Activated naive CD4-positive, alpha-beta T cell treated with anti-CD3 and anti-CD28 coated beads, Interleukin-2, amount 10 ng/mL, durations not matched to agents 7 days and 5 days (primary cell): ENCODE data around the gene MOB3B.

Experiments
- CTCF ChIA-PET: fragments of 350-600 bp; sonication (Branson Sonifier 250); formaldehyde crosslinking; loops from one replicate; lab custom pipeline; 2021; ENCODE audit warnings: antibody characterized with exemption; lab: Charles Lee
- DNase-seq: peaks from one replicate; pipeline ENCODE4 v3.0.0-alpha.2; 2020
- H3K27ac Mint-ChIP-seq: one replicate; pipeline ENCODE4 v1.8.0; 2021; ENCODE audit warnings: mild to moderate bottlenecking, moderate library complexity, mixed read lengths
- H3K27me3 Mint-ChIP-seq: one replicate; pipeline ENCODE4 v1.8.0; 2021; ENCODE audit warnings: mild to moderate bottlenecking, mixed read lengths
- H3K36me3 Mint-ChIP-seq: one replicate; pipeline ENCODE4 v1.8.0; 2021; ENCODE audit warnings: mixed read lengths
- H3K4me1 Mint-ChIP-seq: one replicate; pipeline ENCODE4 v1.8.0; 2021; ENCODE audit warnings: mixed read lengths
- H3K4me3 Mint-ChIP-seq: one replicate; pipeline ENCODE4 v1.8.0; 2021; ENCODE audit warnings: mild to moderate bottlenecking, moderate library complexity, mixed read lengths
- H3K9me3 Mint-ChIP-seq: one replicate; pipeline ENCODE4 v1.8.0; 2021; ENCODE audit warnings: mixed read lengths

MOB3B gene

DNA sequence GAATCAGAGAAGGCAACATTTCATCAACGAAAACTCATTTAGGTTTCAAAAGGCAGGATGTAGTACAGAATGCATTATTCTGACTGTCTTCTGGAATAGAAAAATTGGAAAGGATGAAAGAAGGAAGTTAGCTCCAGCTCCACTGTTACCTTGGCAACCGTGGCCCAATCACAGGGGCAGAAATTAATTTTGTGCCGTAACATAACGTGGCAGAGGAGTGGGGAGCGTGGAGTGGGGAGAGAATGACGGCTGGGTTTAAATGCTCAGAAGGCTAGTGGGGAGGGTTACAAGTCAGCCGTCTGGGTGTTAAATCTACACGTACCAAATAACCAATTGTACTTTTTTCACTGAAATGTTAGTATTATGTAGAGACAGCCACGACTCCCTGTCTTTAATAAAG, 200.3 kb downstream of the MOB3B start:
- no peaks in the 10 kb centered on the region for H3K9me3 Mint-ChIP-seq
- H3K27ac Mint-ChIP-seq, result no peak overlapping the region
- peaks cover 18% of the 10 kb centered on the region for H3K27me3 Mint-ChIP-seq
- CTCF ChIA-PET, result interaction anchor here (1.1 kb wide), 1 partner anchor 218 kb away, joined by 3 read pairs; no protein-coding TSS in a partner anchor
- no peaks in the 10 kb centered on the region for H3K36me3 Mint-ChIP-seq
- H3K4me3 Mint-ChIP-seq, result no peak overlapping the region
- DNase-seq, result no peak
- peaks cover 6% of the 10 kb centered on the region for H3K4me1 Mint-ChIP-seq

DNA sequence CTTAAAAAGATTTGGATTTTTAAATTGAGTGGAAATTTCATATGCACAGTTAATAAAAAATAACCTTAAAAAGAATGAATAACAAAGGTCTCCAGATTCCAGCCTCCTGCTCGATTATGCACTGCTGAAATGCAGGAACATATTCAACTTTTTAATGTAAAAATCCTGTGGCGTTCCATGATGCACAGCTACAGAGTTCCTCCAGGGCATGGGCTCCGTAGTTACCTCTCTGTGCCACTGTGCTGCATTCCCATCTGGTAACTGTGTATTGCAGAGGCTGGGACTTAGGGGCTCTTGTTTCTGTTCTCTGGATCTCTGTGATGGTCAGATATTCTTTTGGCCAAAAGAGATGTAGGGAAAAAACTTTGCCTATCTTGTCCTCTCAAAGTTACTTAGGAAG, 201.1 kb downstream of the MOB3B start:
- H3K36me3 Mint-ChIP-seq, result no peaks in the 10 kb centered on the region
- no peak overlapping the region for H3K27ac Mint-ChIP-seq
- no peak overlapping the region for H3K4me3 Mint-ChIP-seq
- H3K27me3 Mint-ChIP-seq, result peaks cover 15% of the 10 kb centered on the region
- CTCF ChIA-PET, result interaction anchor here (0.8 to 0.9 kb wide), 2 partner anchors 201 to 316 kb away, joined by 3 to 4 read pairs; partner anchors contain the start of gene MOB3B
- no peaks in the 10 kb centered on the region for H3K9me3 Mint-ChIP-seq
- no peak for DNase-seq
- peaks cover 2% of the 10 kb centered on the region for H3K4me1 Mint-ChIP-seq

DNA sequence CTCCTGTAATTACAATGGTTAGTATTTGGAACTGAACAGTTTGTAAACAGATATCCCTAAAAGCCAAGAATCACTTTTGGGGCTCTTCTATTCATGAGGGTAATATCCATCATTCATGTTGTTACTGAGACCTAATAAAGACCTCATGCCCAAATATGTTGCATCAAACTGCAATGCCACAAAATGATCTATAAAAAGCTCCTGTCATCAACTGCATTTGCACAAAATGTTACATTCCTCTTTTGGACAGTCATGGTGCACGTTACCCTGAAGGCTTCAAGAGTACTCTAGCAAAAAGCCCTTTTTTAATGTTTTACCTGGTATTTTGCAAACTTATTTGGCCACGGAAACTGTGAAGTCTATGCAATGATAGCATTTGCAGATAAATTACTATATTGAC, 218.4 kb downstream of the MOB3B start:
- H3K4me3 Mint-ChIP-seq, result no peak overlapping the region
- H3K9me3 Mint-ChIP-seq, result no peaks in the 10 kb centered on the region
- DNase-seq, result no peak
- peaks cover 12% of the 10 kb centered on the region for H3K27me3 Mint-ChIP-seq
- CTCF ChIA-PET, result no interaction called here
- H3K4me1 Mint-ChIP-seq, result no peaks in the 10 kb centered on the region
- no peak overlapping the region for H3K27ac Mint-ChIP-seq
- no peaks in the 10 kb centered on the region for H3K36me3 Mint-ChIP-seq

DNA sequence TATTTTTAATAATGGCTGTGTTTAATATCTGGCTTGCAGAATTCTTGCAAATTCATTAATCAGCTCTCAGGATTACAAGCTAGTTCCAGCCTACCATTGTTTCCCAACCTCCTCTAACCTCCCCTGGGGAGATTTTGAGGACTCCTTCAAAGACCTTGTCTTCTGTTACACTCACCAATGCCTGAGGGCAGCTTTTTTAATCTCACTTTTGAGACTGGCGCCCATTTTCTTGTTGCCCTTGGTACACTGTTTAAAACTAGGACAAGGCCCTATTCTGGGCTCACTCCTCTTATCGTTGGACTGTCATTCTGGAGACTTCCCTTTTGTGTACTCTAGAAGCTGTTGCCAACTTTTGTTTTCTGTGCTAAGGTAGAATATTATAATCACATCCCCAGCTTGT, 219.0 kb downstream of the MOB3B start:
- Mint-ChIP-seq H3K4me1 (no peaks in the 10 kb centered on the region), H3K27ac (no peak overlapping the region), H3K27me3 (peaks cover 12% of the 10 kb centered on the region), H3K9me3 (no peaks in the 10 kb centered on the region), H3K36me3 (no peaks in the 10 kb centered on the region), H3K4me3 (no peak overlapping the region)
- no peak for DNase-seq
- CTCF ChIA-PET, result no interaction called here

DNA sequence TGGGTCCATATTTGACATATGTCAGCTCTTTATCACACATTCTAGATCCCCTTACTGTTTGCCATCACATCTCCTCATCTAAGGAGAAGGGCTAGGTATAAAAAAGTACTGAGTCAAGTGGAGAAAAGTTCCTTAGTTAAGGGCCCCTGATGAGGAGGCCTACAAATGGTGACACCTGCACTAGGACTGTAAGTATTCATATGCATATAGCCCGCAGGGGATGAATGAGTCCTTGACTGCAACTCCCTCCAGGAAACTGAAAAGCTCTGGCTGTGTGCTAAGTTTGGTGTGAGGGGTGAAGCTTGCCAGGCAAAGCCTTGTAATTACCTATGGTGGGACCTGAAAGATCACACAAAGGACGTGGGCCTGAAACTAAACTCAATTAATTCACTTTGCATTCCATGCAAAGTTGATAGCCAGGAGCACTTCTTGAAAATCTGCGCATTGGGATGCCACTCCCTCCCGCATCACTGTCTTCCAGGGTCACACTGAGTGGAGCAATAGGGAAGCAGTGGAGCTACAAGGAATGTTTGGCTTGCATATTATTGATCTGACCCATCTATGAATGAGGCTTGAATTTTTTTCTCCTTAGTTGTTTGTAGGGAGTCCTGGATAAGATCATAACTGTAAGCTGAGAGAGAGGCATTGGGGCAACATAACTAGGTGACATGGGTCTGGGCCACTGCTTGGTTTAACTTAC, 220.8 kb downstream of the MOB3B start:
- CTCF ChIA-PET, result no interaction called here
- Mint-ChIP-seq H3K9me3 (no peaks in the 10 kb centered on the region), H3K36me3 (no peaks in the 10 kb centered on the region), H3K27me3 (peaks cover 11% of the 10 kb centered on the region), H3K4me3 (no peak overlapping the region), H3K4me1 (no peaks in the 10 kb centered on the region), H3K27ac (no peak overlapping the region)
- no peak for DNase-seq

DNA sequence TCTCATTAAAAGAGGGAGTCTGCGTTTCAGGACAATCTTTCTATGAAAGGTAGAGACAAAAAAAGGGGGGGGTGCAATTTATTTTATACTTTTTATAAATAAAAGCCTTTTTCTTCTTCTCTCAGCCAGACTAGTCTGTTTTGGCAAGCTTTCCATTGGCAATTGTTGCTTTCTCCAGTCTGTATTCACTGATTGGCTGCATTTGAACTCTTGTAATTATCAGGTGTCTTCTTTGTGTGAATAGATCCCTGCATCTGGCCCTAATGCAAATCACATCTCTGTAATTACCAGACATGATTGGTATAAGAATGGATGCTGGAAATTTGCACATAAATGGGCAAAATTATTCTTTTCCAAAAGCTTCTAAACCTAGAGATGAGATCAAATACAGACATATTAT, 225.1 kb downstream of the MOB3B start:
- H3K9me3 Mint-ChIP-seq, result no peaks in the 10 kb centered on the region
- peaks cover 11% of the 10 kb centered on the region for H3K27me3 Mint-ChIP-seq
- CTCF ChIA-PET, result no interaction called here
- no peak overlapping the region for H3K27ac Mint-ChIP-seq
- DNase-seq, result no peak
- no peaks in the 10 kb centered on the region for H3K36me3 Mint-ChIP-seq
- H3K4me3 Mint-ChIP-seq, result no peak overlapping the region
- H3K4me1 Mint-ChIP-seq, result no peaks in the 10 kb centered on the region

DNA sequence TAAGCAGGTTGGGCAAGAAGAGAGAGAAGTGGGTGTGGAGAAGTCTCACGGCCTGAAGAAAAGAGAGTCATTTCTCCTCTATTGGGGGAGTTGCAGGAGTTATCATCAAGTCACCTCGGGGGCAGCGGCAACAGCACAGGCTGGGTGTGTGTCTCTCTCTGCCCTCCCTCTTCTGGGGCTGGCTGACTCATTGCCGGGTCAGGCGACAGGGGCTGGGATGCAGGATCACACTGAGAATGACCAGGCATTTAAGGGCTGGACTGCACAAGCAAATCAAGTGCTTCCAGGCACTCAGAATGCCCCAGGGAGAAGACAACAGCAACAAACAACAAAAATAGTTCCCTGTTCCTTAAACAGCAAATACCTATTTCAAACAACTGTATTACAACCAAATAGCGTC, 226.4 kb downstream of the MOB3B start:
- H3K4me3 Mint-ChIP-seq, result no peak overlapping the region
- H3K27ac Mint-ChIP-seq, result no peak overlapping the region
- H3K36me3 Mint-ChIP-seq, result no peaks in the 10 kb centered on the region
- peaks cover 11% of the 10 kb centered on the region for H3K27me3 Mint-ChIP-seq
- no peaks in the 10 kb centered on the region for H3K9me3 Mint-ChIP-seq
- no peak for DNase-seq
- H3K4me1 Mint-ChIP-seq, result no peaks in the 10 kb centered on the region
- CTCF ChIA-PET, result no interaction called here

DNA sequence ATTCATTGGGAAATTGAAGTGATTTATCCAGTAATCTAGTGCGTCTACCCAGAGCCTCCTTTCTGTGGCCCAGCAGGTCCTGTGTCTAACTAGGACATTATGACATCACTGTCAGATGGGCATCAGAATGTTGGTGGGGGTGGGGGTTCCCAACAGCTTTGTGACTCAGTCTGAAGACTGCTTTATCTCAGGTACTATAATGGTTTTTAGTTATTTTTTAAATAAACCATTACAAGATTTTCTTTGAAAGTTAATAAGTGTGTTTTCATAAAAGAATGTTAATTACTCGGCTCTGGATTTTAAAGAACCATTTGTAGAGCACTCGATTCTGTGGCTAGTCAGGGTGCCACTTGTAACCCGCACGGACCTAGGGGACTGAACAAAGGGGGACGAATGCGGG, 232.6 kb downstream of the MOB3B start, which contains the start of gene EQTN:
Gene EQTN (minus strand): TSS at position 101 of the 400 bp plus-strand sequence. CDS start 95 bp downstream, at position 6.
- CTCF ChIA-PET, result no interaction called here

DNA sequence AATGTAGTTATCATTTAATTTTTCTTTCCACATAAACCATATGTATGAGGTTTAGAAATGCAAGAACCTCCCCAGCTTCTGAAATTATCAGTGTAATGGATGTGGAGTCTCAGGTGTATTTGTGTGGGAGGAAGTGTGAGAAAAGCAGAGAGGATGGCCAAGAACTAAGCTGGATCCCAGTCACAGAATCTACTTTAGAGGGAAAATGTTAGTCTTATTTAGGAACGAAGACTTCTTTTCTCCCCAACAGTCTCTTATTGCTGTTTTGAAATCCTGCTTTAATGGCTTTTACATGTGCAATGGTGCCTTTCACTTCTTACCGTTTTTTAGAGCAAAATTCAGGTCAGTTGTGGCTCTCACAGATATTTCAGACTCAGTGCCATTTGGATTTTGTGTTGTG, 235.6 kb downstream of the MOB3B start:
- no peaks in the 10 kb centered on the region for H3K9me3 Mint-ChIP-seq
- H3K4me3 Mint-ChIP-seq, result no peak overlapping the region
- no peaks in the 10 kb centered on the region for H3K36me3 Mint-ChIP-seq
- CTCF ChIA-PET, result interaction anchor here (0.5 kb wide), 1 partner anchor 23 kb away, joined by 3 read pairs; no protein-coding TSS in a partner anchor
- H3K4me1 Mint-ChIP-seq, result no peaks in the 10 kb centered on the region
- no peak for DNase-seq
- H3K27me3 Mint-ChIP-seq, result no peaks in the 10 kb centered on the region
- no peak overlapping the region for H3K27ac Mint-ChIP-seq

More for the DNA sequence above, 232.6 kb downstream of the MOB3B start, which contains the start of gene EQTN:
- no peaks in the 10 kb centered on the region for H3K4me1 Mint-ChIP-seq
- H3K4me3 Mint-ChIP-seq, result no peak within 1 kb of the TSS
- H3K27ac Mint-ChIP-seq, result no peak within 1 kb of the TSS
- no peaks in the 10 kb centered on the region for H3K9me3 Mint-ChIP-seq
- no peak for DNase-seq
- H3K27me3 Mint-ChIP-seq, result no peaks in the 10 kb centered on the region
- no peaks in the 10 kb centered on the region for H3K36me3 Mint-ChIP-seq

DNA sequence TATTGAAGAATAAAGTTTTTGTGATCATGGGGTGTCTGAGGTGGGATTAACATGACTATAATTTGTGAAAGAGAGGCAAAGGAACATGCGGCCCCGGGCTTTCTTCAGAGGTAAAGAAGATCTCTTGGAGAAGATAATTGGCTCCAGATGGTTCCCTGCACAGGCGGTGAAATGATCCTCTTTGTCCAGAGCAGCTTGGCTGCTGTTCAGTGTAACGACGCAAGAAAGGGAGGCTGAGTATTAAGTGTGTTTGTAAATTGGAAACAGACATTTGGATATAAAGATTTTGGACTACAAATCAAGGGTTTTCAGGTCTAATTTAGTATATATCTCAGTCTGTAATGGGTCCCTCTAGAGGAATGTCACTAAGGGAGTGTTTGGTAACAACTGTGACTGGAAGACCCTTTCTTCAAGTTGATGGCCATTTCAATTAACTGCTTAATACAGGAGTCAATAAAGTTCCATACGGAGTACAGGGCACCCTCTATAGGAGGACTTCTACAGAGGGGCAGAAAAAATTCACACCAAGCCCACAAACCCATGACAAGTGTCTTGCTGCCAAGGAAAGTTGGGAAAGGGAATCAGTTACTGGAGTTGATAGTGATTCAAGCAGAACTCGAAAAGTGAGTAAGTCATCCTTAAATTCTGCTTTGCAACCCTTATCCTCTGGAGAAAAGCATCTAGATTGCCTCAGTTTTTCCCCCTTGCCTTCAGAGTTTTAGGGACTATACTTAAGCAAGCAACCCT, 236.8 kb downstream of the MOB3B start:
- H3K27me3 Mint-ChIP-seq, result peaks cover under 1% of the 10 kb centered on the region
- DNase-seq, result no peak
- H3K36me3 Mint-ChIP-seq, result no peaks in the 10 kb centered on the region
- H3K27ac Mint-ChIP-seq, result no peak overlapping the region
- H3K4me3 Mint-ChIP-seq, result no peak overlapping the region
- CTCF ChIA-PET, result no interaction called here
- H3K9me3 Mint-ChIP-seq, result no peaks in the 10 kb centered on the region
- no peaks in the 10 kb centered on the region for H3K4me1 Mint-ChIP-seq

DNA sequence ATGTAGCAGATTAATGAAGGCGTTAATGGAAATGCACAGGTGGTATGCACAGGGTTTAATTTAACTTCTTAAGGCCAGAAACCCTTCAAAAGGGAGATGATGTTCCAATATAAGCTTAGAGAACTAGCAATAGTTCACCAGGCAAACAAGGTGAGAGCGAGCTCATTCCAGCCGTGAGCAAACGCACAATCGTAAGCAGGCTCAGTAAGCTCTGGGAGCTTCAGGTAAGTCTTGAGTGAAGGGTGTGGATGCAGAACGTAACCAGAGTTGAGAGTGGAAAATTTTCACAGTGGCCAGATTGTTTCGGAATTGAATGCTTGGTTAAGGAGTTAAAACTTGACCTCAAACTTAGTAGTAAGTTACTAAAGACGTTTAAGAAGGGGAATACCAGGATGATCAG, 238.3 kb downstream of the MOB3B start:
- Mint-ChIP-seq H3K27ac (no peak overlapping the region), H3K4me3 (no peak overlapping the region), H3K4me1 (no peaks in the 10 kb centered on the region), H3K27me3 (peaks cover 3% of the 10 kb centered on the region), H3K9me3 (no peaks in the 10 kb centered on the region), H3K36me3 (no peaks in the 10 kb centered on the region)
- CTCF ChIA-PET, result interaction anchor here (0.9 kb wide), 1 partner anchor 11 kb away, joined by 4 read pairs; no protein-coding TSS in a partner anchor
- DNase-seq, result no peak

DNA sequence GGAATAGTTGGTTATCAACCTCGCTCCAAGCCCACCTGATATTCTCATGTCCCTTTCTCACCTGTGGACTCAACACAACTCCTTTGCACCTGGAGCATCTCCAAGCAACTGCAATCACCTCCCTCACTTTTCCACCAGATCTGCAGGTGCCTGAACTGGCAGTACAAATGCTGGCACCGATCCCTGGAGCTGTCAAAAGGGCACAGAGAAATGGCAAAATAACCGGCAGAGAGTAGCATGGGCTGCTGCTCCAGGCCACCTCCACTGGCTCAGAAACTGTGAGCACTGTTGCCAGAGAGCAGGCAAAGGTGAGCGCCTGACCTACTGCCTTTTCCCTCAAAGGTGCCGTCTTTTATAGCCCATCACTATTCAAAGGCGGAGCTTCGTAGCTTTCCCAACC, 247.3 kb downstream of the MOB3B start:
- Mint-ChIP-seq H3K27me3 (peaks cover 14% of the 10 kb centered on the region), H3K9me3 (no peaks in the 10 kb centered on the region), H3K4me1 (no peaks in the 10 kb centered on the region), H3K27ac (no peak overlapping the region), H3K4me3 (no peak overlapping the region), H3K36me3 (no peaks in the 10 kb centered on the region)
- CTCF ChIA-PET, result no interaction called here
- DNase-seq, result no peak

DNA sequence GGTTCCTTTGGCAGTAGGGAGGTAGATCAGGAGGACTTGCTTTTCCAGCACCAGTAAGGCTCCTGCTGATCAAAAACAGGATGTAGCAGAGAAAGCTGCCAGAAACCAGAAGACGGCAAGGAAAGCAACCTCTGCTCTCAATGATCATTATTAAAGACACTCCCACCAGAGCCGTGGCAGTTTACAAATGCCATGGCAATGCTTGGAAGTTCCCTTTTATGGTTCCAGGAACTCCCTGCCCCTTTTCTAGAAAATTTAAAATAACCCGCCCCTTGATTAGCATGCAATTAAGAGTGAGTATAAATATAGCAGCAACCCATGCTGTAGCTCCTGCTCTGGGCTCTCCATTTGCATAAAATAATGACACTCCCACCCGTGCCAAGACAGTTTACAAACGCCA, 248.8 kb downstream of the MOB3B start:
- Mint-ChIP-seq H3K9me3 (no peaks in the 10 kb centered on the region), H3K36me3 (no peaks in the 10 kb centered on the region), H3K27me3 (peaks cover 14% of the 10 kb centered on the region), H3K27ac (no peak overlapping the region), H3K4me1 (no peaks in the 10 kb centered on the region), H3K4me3 (no peak overlapping the region)
- DNase-seq, result no peak
- CTCF ChIA-PET, result no interaction called here

DNA sequence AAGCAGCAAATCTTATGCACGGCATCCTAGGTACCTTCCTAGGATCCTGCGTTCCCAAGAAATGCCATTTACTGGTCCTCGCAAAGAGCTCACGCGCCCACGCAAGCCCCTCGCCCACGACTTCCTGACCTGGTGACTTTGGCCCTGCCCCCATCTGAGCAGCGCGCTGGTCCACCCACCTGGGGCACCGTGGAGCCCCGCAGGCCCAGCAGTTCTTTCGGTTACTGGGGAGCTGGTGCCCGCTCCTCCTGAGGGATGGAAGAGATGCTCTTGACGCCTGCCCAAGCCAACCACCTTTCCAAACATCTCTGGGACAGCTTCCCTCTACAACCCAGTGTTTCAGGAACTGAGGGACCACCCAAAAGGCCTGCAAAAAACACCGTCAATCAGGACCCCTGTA, 249.4 kb downstream of the MOB3B start:
- no peaks in the 10 kb centered on the region for H3K36me3 Mint-ChIP-seq
- H3K4me3 Mint-ChIP-seq, result no peak overlapping the region
- no peaks in the 10 kb centered on the region for H3K9me3 Mint-ChIP-seq
- DNase-seq, result no peak
- peaks cover 14% of the 10 kb centered on the region for H3K27me3 Mint-ChIP-seq
- no peak overlapping the region for H3K27ac Mint-ChIP-seq
- H3K4me1 Mint-ChIP-seq, result no peaks in the 10 kb centered on the region
- CTCF ChIA-PET, result interaction anchor here (1.1 kb wide), 1 partner anchor 11 kb away, joined by 4 read pairs; no protein-coding TSS in a partner anchor
